HG02852 (cell line): ENCODE results near the gene TSPAN19.
A peak's percentile ranks its signal among the peaks of the same experiment; 100 is the strongest.
"Not testable (repeated sequence)": the region's sequence is repeated elsewhere in the genome, so short reads cannot be mapped to it uniquely, and the experiment has no call there.

Source experiments
- ATAC-seq: cut with Tn5 transposase; IDR thresholded peaks from one replicate; pipeline ENCODE4 v1.9.1; 2021; ENCODE audit warnings: mild to moderate bottlenecking, moderate library complexity; ENCODE audit not compliant: unreplicated experiment

TSPAN19 gene

GRCh38 chr12:85036234-85036707, at the start of gene TSPAN19, which contains the start of gene LRRIQ1:
TSS of gene TSPAN19 (minus strand) at chr12:85036277. CDS start at chr12:85029946, 6,331 bp downstream.
TSS of gene LRRIQ1 (plus strand) at chr12:85036351. CDS start at chr12:85038177, 1,826 bp downstream.
- ATAC-seq = peak; percentile 99

- no peak for ATAC-seq
Measured at GRCh38 chr12:85085066-85085465, 49.0 kb upstream of the TSPAN19 start.

- ATAC-seq = peak; percentile 89
Measured at GRCh38 chr12:85076688-85077430, 40.8 kb upstream of the TSPAN19 start.

- ATAC-seq = no peak
Measured at GRCh38 chr12:85072826-85073225, 36.7 kb upstream of the TSPAN19 start.

- no peak for ATAC-seq
Measured at GRCh38 chr12:85065837-85066482, 29.9 kb upstream of the TSPAN19 start.

GRCh38 chr12:85060916-85061315, 24.8 kb upstream of the TSPAN19 start:
- no peak for ATAC-seq

- no peak for ATAC-seq
Measured at GRCh38 chr12:85059594-85059993, 23.5 kb upstream of the TSPAN19 start.

- peak; percentile 45 for ATAC-seq
Measured at GRCh38 chr12:85058339-85058738, 22.3 kb upstream of the TSPAN19 start.

GRCh38 chr12:85057370-85057963, 21.4 kb upstream of the TSPAN19 start:
- ATAC-seq = peak; percentile 82

- ATAC-seq = no peak
Measured at GRCh38 chr12:85043829-85044228, 7.8 kb upstream of the TSPAN19 start.

- no peak for ATAC-seq
Measured at GRCh38 chr12:85041395-85041794, 5.3 kb upstream of the TSPAN19 start.

GRCh38 chr12:85036733-85037132, 656 bp upstream of the TSPAN19 start:
- no peak for ATAC-seq

- no peak for ATAC-seq
Measured at GRCh38 chr12:85029456-85029855, 6.6 kb downstream of the TSPAN19 start.

- no peak for ATAC-seq
Measured at GRCh38 chr12:85018098-85018497, 18.0 kb downstream of the TSPAN19 start.

GRCh38 chr12:85017618-85018017, 18.5 kb downstream of the TSPAN19 start:
- no peak for ATAC-seq

- ATAC-seq = no peak
Measured at GRCh38 chr12:85017133-85017532, 18.9 kb downstream of the TSPAN19 start.

- no peak for ATAC-seq
Measured at GRCh38 chr12:85016413-85016812, 19.7 kb downstream of the TSPAN19 start.

- no peak for ATAC-seq
Measured at GRCh38 chr12:85007836-85008235, 28.2 kb downstream of the TSPAN19 start.

- no peak for ATAC-seq
Measured at GRCh38 chr12:85006206-85006605, 29.9 kb downstream of the TSPAN19 start.

GRCh38 chr12:85005615-85006014, 30.5 kb downstream of the TSPAN19 start:
- ATAC-seq = no peak

- ATAC-seq = not testable (repeated sequence)
Measured at GRCh38 chr12:85005047-85005446, 31.0 kb downstream of the TSPAN19 start.

GRCh38 chr12:85004204-85004603, 31.9 kb downstream of the TSPAN19 start:
- ATAC-seq = no peak
